ENCODE results near the gene CPLX3. TPM values are rescaled to one million over a fixed set of nuclear protein-coding genes. Genes with fewer than 3 reads are reported as not detected.

The CPLX3 gene
- total and polyA plus RNA-seq, 8 donors: 0.14 TPM; not detected in 7

- H3K4me3 ChIP-seq: peak overlapping the region in 1 of 2 donors; percentile 36
- H3K27me3 ChIP-seq: no peaks in the 10 kb centered on the region
- no peak for TF ChIP-seq CTCF (IDR thresholded peaks at IDR 0.05)
- peak overlapping the region; percentile 79 to 93 for H3K27ac ChIP-seq
- H3K36me3 ChIP-seq: no peaks in the 10 kb centered on the region
- peaks cover 38 to 95% of the 10 kb centered on the region in 2 donors for H3K4me1 ChIP-seq
- H3K9me3 ChIP-seq: no peaks in the 10 kb centered on the region
- ATAC-seq (peak; percentile 9), DNase-seq (peak in 1 of 4 donors; percentile 70)
- intact Hi-C loops (cut with DNase I): no loop called here
Observed at GRCh38 chr15:74789171-74789631, 37.2 kb upstream of the CPLX3 start.

DNA sequence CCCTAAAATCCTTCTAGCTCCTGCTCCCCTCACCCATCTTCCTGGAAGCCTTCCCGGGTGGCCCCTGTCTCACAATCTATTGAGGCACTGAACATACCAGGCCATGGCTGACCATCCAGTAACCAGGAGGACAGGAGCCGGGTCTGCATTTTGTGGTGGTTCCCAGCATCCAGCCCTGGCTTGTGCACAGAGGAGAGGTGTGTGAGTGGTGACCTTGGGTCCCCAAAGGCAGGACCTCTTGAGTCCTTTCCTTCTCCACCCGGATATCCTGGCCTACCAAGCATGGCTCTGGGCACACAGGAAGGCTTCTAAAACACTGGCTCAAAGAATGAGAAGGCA is 36.7 kb upstream of the CPLX3 start:
- Histone ChIP-seq H3K4me1 (peaks cover 32 to 90% of the 10 kb centered on the region in 2 donors), H3K4me3 (peak overlapping the region in 1 of 2 donors; percentile 36), H3K9me3 (no peaks in the 10 kb centered on the region), H3K27ac (peak overlapping the region; percentile 79 to 93), H3K27me3 (no peaks in the 10 kb centered on the region), H3K36me3 (peaks cover 0 to 4% of the 10 kb centered on the region in 2 donors)
- DNase-seq: peak in 1 of 4 donors; percentile 29
- intact Hi-C loops (cut with DNase I): no loop called here
- ATAC-seq: no peak
- no peak for TF ChIP-seq CTCF (IDR thresholded peaks at IDR 0.05)

DNA sequence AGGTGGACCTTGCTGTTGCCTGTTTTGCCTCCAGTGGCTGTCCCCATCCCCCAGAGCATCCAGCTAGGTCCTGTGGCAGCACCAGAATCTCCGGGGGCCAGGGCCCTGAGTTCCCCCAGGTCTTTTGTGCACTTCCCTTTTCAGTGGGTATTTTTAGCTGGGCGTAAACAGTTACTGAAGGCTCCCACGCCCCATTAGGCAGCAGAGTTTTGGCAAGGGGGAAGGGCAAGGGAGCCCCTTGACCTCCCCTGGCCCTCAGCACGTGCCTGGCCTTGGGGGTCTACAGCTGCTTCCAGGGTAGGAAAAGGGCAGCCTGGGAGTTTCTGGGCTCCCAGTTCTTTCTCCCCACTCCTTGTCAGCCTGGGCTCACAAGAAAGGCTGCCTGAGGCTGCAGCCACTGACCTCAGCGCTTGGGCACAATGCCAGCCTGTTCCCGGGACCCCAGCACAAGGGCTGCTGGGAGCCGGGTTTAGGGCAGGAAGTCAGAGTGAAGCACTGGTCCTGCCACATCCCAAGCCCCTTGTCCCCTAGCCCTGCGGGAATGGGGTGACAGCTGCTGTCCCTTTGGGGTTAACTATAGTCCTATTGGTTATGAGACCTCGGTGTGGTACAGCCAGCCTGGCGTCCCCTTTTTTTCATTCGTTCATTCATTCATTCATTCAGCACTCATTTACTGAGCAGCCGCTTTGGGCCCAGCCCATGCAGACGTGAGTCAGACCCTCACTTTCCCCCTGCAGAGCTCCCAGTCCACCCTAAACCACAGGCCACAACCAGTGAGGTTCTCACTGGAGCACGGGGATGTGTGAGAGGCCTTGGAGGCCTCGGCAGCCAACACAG is 36.1 kb upstream of the CPLX3 start:
- Histone ChIP-seq H3K27ac (peak overlapping the region; percentile 79 to 93), H3K9me3 (no peaks in the 10 kb centered on the region), H3K4me3 (peak overlapping the region in 1 of 2 donors; percentile 36), H3K36me3 (peaks cover 0 to 10% of the 10 kb centered on the region in 2 donors), H3K4me1 (peaks cover 30 to 89% of the 10 kb centered on the region in 2 donors), H3K27me3 (no peaks in the 10 kb centered on the region)
- no peak for TF ChIP-seq CTCF (IDR thresholded peaks at IDR 0.05)
- ATAC-seq (peak; percentile 11), DNase-seq (peak in 3 of 4 donors; percentile 73 to 86 (median 75))
- intact Hi-C loops (cut with DNase I): no loop called here

- H3K27me3 ChIP-seq: no peaks in the 10 kb centered on the region
- intact Hi-C loops (cut with DNase I): no loop called here
- peak overlapping the region; percentile 79 to 93 for H3K27ac ChIP-seq
- TF ChIP-seq CTCF (IDR thresholded peaks at IDR 0.05): no peak
- peaks cover 27 to 91% of the 10 kb centered on the region in 2 donors for H3K4me1 ChIP-seq
- ATAC-seq (no peak), DNase-seq (no peak)
- peak overlapping the region in 1 of 2 donors; percentile 36 for H3K4me3 ChIP-seq
- no peaks in the 10 kb centered on the region for H3K9me3 ChIP-seq
- peaks cover 0 to 11% of the 10 kb centered on the region in 2 donors for H3K36me3 ChIP-seq
Observed at GRCh38 chr15:74791007-74791406, 35.4 kb upstream of the CPLX3 start.

DNA sequence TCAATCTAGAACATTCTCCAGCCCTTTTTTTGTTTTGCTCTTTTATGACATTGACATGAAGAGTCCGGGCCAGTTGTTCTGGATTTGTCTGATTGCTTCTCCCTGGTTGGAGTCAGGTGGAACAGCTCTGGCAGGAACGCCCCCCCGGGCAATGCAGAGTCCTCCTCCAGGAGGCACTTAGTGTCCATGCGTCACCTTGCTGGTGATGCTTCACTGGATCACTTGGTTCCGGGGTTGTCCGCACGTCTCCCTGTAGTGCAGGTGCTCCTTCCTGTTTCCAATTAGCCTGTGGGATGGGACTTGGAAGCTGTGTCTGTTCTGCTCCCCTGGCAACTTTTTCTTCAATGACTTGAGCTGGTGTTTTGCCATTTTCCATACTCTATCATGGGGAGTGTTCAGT is 34.8 kb upstream of the CPLX3 start:
- DNase-seq: peak in 1 of 4 donors; percentile 31
- ATAC-seq: no peak
- Histone ChIP-seq H3K4me3 (no peak overlapping the region), H3K36me3 (peaks cover 0 to 11% of the 10 kb centered on the region in 2 donors), H3K27me3 (no peaks in the 10 kb centered on the region), H3K9me3 (no peaks in the 10 kb centered on the region), H3K4me1 (peaks cover 21 to 88% of the 10 kb centered on the region in 2 donors), H3K27ac (peak overlapping the region in 1 of 2 donors; percentile 20)
- intact Hi-C loops (cut with DNase I): no loop called here
- no peak for TF ChIP-seq CTCF (IDR thresholded peaks at IDR 0.05)
